Skeletal muscle cell (primary cell): ENCODE measurements around the gene OR52B6.

Source experiments
- DNase-seq: peaks from one replicate; pipeline ENCODE4 v3.0.0-alpha.2; 2010; ENCODE audit warnings: low read depth
- H3K4me3 ChIP-seq: 2 replicates; pipeline ENCODE4 v1.5.1; 2011; ENCODE audit warnings: low read depth, mild to moderate bottlenecking, control low read depth, low read length, moderate library complexity

OR52B6 gene

DNA sequence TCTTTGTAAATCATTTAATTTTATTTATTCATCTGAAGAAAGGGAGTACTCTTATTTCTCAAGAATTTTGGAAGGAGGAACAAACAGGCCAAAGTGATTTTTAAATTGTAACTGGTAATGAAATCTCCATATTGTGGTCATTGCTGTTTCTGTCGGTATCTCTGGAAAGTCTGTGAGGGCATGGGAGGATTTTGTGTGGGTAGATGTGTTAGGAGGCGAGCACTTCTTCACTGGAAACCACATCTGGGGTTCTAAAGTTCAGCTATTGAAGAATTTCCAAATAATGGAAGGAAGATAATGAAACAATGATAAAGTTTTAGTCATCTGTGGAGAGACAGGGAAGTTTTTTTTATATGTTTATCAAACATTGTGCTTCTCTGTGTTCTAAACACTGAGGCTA is 50.7 kb downstream of the OR52B6 start:
- H3K4me3 ChIP-seq, result no peak overlapping the region
- no peak for DNase-seq
